AG20443 (cell line): ENCODE data around the gene ZC3H11A.

Experiments
- DNase-seq: peaks from one replicate; pipeline ENCODE4 v3.0.0; 2012; ENCODE audit warnings: low spot score, mixed read lengths

Gene ZC3H11A

GRCh38 chr1:203842559-203842876 lies 47.1 kb downstream of the ZC3H11A start:
- DNase-seq = no peak

DNA sequence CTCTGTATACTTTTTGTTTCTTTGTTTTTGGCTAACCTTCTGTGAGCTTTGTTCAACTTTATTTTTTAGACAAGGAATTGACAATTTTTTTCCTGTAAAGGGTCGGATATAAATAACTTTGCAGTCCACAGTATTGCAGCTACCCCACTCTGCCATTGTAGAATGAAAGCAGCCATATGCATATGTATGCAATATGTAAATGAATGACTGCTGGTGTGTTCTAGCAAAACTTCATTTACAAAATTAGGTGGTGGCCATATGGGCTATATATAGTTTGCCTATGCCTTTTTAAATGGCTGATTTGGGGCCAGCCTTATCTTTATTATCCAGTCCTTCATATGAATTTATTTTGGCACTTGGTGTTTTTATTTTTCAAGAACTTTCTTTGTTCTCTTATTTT lies 48.0 kb downstream of the ZC3H11A start:
- DNase-seq = no peak
